K562 (cell line): ENCODE results near the gene CCL4L2.
"Not testable (repeated sequence)": the region's sequence is repeated elsewhere in the genome, so short reads cannot be mapped to it uniquely, and the experiment has no call there.

Experiments
- BHLHE40 ChIP-seq: IDR thresholded peaks from 2 replicates; pipeline ENCODE4 v1.6.1; 2011; ENCODE audit warnings: low read length, improper control_type of control experiment
- CBX8 ChIP-seq: fragments of 200-600 bp; sonication (generic); IDR thresholded peaks from 2 replicates; pipeline ENCODE4 v1.6.1; 2012; ENCODE audit warnings: borderline replicate concordance, mixed run types, low read depth, mild to moderate bottlenecking, moderate library complexity, mixed read lengths, low read length, control low read depth, inconsistent platforms; ENCODE audit not compliant: poor library complexity, severe bottlenecking; ENCODE audit errors: extremely low read depth
- CTCF ChIP-seq, 3 experiments: IDR thresholded peaks in 2 of 3; conservative IDR thresholded peaks in 1 of 3; 2 replicates each; pipeline ENCODE4 v1.5.1; 2011 to 2012; ENCODE audit warnings: low read length in 3 of 3, mild to moderate bottlenecking in 3 of 3, control low read depth in 2 of 3, improper control_type of control experiment in 1 of 3, inconsistent platforms in 1 of 3, low read depth in 1 of 3, mixed read lengths in 1 of 3, moderate library complexity in 1 of 3; ENCODE audit not compliant: insufficient read depth in 2 of 3
- FOXO4 ChIP-seq: fragments of 450-650 bp; formaldehyde crosslinking; IDR thresholded peaks from 2 replicates; pipeline ENCODE4 v1.4.0; 2020; ENCODE audit warnings: mild to moderate bottlenecking, moderate library complexity
- PRDM10 ChIP-seq: fragments of 450-650 bp; IDR thresholded peaks from 2 replicates; pipeline ENCODE4 v1.6.1; 2018; ENCODE audit not compliant: partially characterized antibody
- RNF219 ChIP-seq: fragments of 250-450 bp; sonication (Bioruptor Pico); IDR thresholded peaks from 2 replicates; pipeline ENCODE4 v1.5.0; 2022; ENCODE audit warnings: mild to moderate bottlenecking
- STAT5B ChIP-seq: fragments of 250-450 bp; sonication (Bioruptor Pico); IDR thresholded peaks from 2 replicates; pipeline ENCODE4 v1.8.0; 2021; ENCODE audit warnings: mild to moderate bottlenecking, inconsistent platforms
- TCF7 ChIP-seq: sonication (generic); IDR thresholded peaks from 2 replicates; pipeline ENCODE4 v1.6.1; 2016; ENCODE audit warnings: antibody characterized with exemption, borderline replicate concordance
- YY1 ChIP-seq, 3 experiments: IDR thresholded peaks; 2 replicates each; pipeline ENCODE4 v1.6.1; 2011; ENCODE audit warnings: low read length in 2 of 3, mild to moderate bottlenecking in 2 of 3, moderate library complexity in 2 of 3, borderline replicate concordance in 1 of 3, control low read depth in 1 of 3, low read depth in 1 of 3; ENCODE audit not compliant: insufficient read depth in 3 of 3, insufficient replicate concordance in 2 of 3, control insufficient read depth in 1 of 3, insufficient read length in 1 of 3; ENCODE audit errors: extremely low read depth in 1 of 3
- ZMIZ1 ChIP-seq, 2 experiments: fragments of 150-350 bp in 1 of 2; IDR thresholded peaks; 2 replicates each; pipeline ENCODE4 v1.6.1; 2012 to 2016; ENCODE audit warnings: low read depth in 2 of 2, low read length in 2 of 2, mild to moderate bottlenecking in 1 of 2, moderate library complexity in 1 of 2

- TF ChIP-seq TCF7; BHLHE40; YY1 (IDR thresholded peaks at IDR 0.05; ENCODE audit: borderline replicate concordance in 1 of 3, control insufficient read depth in 1 of 3, extremely low read depth in 1 of 3, insufficient read depth in 3 of 3, insufficient read length in 1 of 3, insufficient replicate concordance in 2 of 3, low read depth in 1 of 3, low read length in 2 of 3); CBX8; ZMIZ1 (IDR thresholded peaks at IDR 0.05; ENCODE audit: low read depth in 2 of 2, low read length in 2 of 2); STAT5B; CTCF (IDR thresholded peaks at IDR 0.05 in 2 of 3, conservative IDR thresholded peaks at IDR 0.05 in 1 of 3; ENCODE audit: insufficient read depth in 2 of 3, low read depth in 1 of 3, low read length in 3 of 3); FOXO4 (CRISPR knock-in tag); PRDM10; RNF219 (CRISPR knock-in tag): not testable (repeated sequence)
Observed at GRCh38 chr17:36194147-36194831, 16.6 kb upstream of the CCL4L2 start.
